Measurements from ENCODE around the gene CDKAL1.

CDKAL1 gene

GRCh38 chr6:21000331-21000801 lies 466.1 kb downstream of the CDKAL1 start:
- TF ChIP-seq FOXM1 (IDR thresholded peaks at IDR 0.05; ENCODE audit: borderline replicate concordance, low read depth) (no peak), ZBTB7A (IDR thresholded peaks at IDR 0.05; ENCODE audit: low read depth) (no peak)

- TF ChIP-seq TEAD4 (IDR thresholded peaks at IDR 0.05) (no peak), TAF1 (IDR thresholded peaks at IDR 0.05; ENCODE audit: low read depth) (no peak), NFIC (IDR thresholded peaks at IDR 0.05) (no peak), YY1 (IDR thresholded peaks at IDR 0.05; ENCODE audit: low read depth) (no peak), CEBPB (IDR thresholded peaks at IDR 0.05) (no peak), MAX (IDR thresholded peaks at IDR 0.05) (no peak), TCF12 (IDR thresholded peaks at IDR 0.05; ENCODE audit: low read depth) (no peak), RAD21 (IDR thresholded peaks at IDR 0.05; ENCODE audit: low read depth) (no peak), REST (IDR thresholded peaks at IDR 0.05; ENCODE audit: low read depth) (no peak), USF1 (IDR thresholded peaks at IDR 0.05) (no peak), ZBTB7A (IDR thresholded peaks at IDR 0.05; ENCODE audit: low read depth) (no peak), EGR1 (IDR thresholded peaks at IDR 0.05) (no peak), FOXM1 (IDR thresholded peaks at IDR 0.05; ENCODE audit: borderline replicate concordance, low read depth) (no peak)
Measured at GRCh38 chr6:21001736-21002135, 467.5 kb downstream of the CDKAL1 start.

- TF ChIP-seq MAX (IDR thresholded peaks at IDR 0.05) (no peak), TEAD4 (IDR thresholded peaks at IDR 0.05) (no peak), EP300 (IDR thresholded peaks at IDR 0.05; ENCODE audit: borderline replicate concordance) (no peak), TCF12 (IDR thresholded peaks at IDR 0.05; ENCODE audit: low read depth) (no peak)
Measured at GRCh38 chr6:21003780-21004541, 469.7 kb downstream of the CDKAL1 start.

- TF ChIP-seq CEBPB (IDR thresholded peaks at IDR 0.05) (no peak), MAX (IDR thresholded peaks at IDR 0.05) (no peak), CREB1 (IDR thresholded peaks at IDR 0.05; ENCODE audit: low read depth) (no peak), EGR1 (IDR thresholded peaks at IDR 0.05) (no peak), TEAD4 (IDR thresholded peaks at IDR 0.05) (no peak), FOXM1 (IDR thresholded peaks at IDR 0.05; ENCODE audit: borderline replicate concordance, low read depth) (no peak), TAF1 (IDR thresholded peaks at IDR 0.05; ENCODE audit: low read depth) (no peak), NFIC (IDR thresholded peaks at IDR 0.05) (no peak), EP300 (IDR thresholded peaks at IDR 0.05; ENCODE audit: borderline replicate concordance) (no peak), YY1 (IDR thresholded peaks at IDR 0.05; ENCODE audit: low read depth) (no peak)
Measured at GRCh38 chr6:21005816-21006570, 471.7 kb downstream of the CDKAL1 start.

GRCh38 chr6:21019614-21020013 lies 485.4 kb downstream of the CDKAL1 start:
- TF ChIP-seq EP300 (IDR thresholded peaks at IDR 0.05; ENCODE audit: borderline replicate concordance), result no peak
- no peak for TF ChIP-seq TAF1 (IDR thresholded peaks at IDR 0.05; ENCODE audit: low read depth)
- TF ChIP-seq MAX (IDR thresholded peaks at IDR 0.05), result no peak
- no peak for TF ChIP-seq CREB1 (IDR thresholded peaks at IDR 0.05; ENCODE audit: low read depth)
- no peak for TF ChIP-seq FOXM1 (IDR thresholded peaks at IDR 0.05; ENCODE audit: borderline replicate concordance, low read depth)
- TF ChIP-seq TCF12 (IDR thresholded peaks at IDR 0.05; ENCODE audit: low read depth), result no peak
- no peak for TF ChIP-seq NFIC (IDR thresholded peaks at IDR 0.05)
- TF ChIP-seq TEAD4 (IDR thresholded peaks at IDR 0.05), result no peak
- no peak for TF ChIP-seq RAD21 (IDR thresholded peaks at IDR 0.05; ENCODE audit: low read depth)
- TF ChIP-seq YY1 (IDR thresholded peaks at IDR 0.05; ENCODE audit: low read depth), result no peak
- TF ChIP-seq EGR1 (IDR thresholded peaks at IDR 0.05), result no peak
- TF ChIP-seq ZBTB7A (IDR thresholded peaks at IDR 0.05; ENCODE audit: low read depth), result no peak
- TF ChIP-seq CEBPB (IDR thresholded peaks at IDR 0.05), result no peak
- no peak for TF ChIP-seq USF1 (IDR thresholded peaks at IDR 0.05)
- TF ChIP-seq REST (IDR thresholded peaks at IDR 0.05; ENCODE audit: low read depth), result no peak
